Activated T-cell treated with anti-CD3 and anti-CD28 coated beads for 24 hours (primary cell): ENCODE results near the gene NR1D2.

Source experiments
- DNase-seq: peaks from one replicate; pipeline ENCODE4 v3.0.0-alpha.2; 2020; ENCODE audit warnings: low read depth

Gene NR1D2

DNA sequence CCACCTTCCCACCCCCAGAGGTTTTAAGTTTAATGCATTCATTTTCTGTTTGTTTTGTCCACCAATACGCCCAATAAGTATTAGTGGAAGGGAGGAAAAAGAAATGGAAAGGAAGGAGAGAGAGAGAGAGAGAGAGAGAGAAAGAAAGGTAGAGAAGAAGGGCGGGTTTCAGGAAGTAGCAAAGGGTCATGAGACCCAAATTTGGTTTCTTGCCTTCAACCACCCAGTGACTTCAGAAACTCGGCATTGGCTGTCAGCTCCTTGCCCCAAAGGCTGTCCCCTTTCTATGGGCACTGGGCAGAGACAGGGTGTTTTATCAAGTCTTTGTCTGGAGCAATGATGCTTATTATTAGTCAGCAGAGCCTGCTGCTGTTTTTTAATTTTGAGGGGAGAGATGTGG is 13.5 kb upstream of the NR1D2 start:
- no peak for DNase-seq

- no peak for DNase-seq
Measured at GRCh38 chr3:23932571-23932970, 12.5 kb upstream of the NR1D2 start.

GRCh38 chr3:23934253-23934652 is 10.8 kb upstream of the NR1D2 start:
- no peak for DNase-seq

- no peak for DNase-seq
Measured at GRCh38 chr3:23937296-23937695, 7.8 kb upstream of the NR1D2 start.

DNA sequence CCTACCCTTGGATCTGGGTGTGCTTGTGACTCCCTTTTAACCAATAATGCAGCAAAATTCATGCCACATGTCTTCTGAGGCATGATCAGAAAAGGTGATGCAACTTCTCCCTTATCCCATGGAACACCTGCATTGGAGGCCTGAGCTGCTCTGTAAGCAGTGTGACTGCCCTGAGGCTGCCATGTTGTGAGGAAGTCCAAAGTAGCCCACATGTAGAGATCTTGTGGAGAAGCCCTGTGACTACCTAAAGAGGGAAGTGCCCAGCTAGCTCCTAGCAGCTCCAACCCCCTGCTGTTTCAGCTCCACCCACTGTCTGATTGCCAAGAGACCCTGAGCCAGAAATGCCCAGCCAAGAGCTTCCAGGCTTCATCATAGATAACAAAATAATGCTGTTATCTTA is 6.4 kb upstream of the NR1D2 start:
- no peak for DNase-seq

DNA sequence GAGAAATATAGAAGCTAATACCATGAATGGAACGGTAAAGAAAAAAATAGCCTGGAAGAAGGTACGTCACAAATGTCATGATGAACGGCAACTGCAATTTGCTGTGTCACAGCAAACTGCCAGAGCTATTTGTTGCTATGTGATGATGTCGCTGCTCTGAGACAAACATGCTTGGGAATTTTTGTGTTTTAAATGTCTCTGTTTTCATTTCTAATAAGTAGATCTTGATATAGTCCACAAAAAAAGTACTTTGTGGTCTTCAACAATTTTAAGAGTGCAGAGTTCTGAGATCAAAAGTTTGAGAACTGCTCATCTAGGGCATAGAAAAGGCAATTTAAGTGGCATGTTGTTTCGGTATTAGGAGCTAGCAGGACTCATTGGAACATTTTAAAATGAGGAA is 4.3 kb upstream of the NR1D2 start:
- no peak for DNase-seq

GRCh38 chr3:23941440-23941839 is 3.6 kb upstream of the NR1D2 start:
- no peak for DNase-seq

DNA sequence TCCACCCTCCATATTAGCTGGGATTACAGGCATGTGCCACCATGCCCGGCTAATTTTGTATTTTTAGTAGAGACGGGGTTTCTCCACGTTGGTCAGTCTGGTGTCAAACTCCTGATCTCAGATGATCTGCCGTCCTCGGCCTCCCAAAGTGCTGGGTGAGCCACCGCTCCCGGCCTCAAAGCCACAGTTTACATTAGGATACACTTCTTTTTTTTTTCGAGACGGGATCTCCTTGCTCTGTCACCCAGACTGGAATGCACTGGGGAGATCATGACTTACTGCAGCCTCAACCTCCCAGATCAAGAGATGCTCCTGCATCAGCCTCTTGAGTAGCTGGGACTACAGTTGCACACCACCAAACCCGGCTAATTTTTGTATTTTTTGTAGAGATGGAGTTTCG is 2.5 kb upstream of the NR1D2 start:
- no peak for DNase-seq

DNA sequence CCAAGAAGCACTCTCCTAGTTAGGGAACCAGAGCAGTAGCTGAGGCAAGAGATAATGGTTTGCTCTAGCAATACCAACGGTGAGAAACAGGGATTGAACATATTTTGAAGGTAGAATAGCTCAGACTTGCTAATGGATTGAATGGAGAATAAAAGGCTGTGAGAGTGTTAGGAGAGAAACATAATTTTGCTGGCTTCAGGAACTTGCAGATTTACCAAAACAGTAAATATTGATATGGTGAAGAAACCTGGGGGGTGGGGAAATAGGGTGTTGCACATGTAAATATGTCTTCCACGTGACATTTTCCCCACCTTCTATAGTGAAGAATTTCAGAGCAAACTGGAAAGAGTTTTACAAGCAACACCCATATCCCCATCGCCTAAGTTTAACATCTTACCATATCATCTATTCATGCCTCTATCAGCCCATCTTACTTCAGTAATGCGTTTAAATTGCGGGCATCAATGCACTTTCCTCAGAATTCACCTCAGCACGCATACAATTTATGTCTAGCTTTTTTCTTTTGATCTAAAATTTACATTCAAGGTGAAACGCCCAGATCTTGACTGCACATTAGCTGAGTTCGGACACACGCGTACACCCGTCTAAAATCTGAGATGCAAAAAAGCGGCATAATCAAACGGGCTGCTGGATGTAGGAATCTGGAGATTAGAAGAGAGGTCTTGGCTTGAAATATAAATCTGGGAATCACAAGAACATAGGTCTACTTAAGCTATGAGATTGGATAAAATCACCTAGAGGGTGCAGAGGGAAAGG is 891 bp upstream of the NR1D2 start:
- no peak for DNase-seq

GRCh38 chr3:23945663-23945912 is 502 bp downstream of the NR1D2 start:
- DNase-seq = no peak

- DNase-seq = peak; percentile 98
Measured at GRCh38 chr3:23945913-23946687, 1.0 kb downstream of the NR1D2 start.

DNA sequence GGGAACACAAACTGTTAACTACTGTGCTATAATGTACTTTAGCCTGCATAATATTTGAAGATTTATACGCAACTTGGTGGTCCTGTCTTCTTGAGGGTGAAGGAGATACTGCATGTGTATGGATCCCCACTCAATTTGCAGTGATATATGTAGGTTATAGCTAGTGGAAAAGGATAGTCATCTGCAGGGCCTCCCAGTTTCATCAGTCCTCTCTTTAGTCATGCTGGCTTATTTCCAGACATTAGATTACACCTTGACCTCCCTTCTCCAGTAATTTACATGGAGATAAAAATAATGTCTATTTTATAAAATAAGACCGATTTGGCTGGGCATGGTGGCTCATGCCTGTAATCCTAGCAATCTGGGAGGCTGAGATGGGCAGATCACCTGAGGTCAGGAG is 3.7 kb downstream of the NR1D2 start:
- DNase-seq = no peak

DNA sequence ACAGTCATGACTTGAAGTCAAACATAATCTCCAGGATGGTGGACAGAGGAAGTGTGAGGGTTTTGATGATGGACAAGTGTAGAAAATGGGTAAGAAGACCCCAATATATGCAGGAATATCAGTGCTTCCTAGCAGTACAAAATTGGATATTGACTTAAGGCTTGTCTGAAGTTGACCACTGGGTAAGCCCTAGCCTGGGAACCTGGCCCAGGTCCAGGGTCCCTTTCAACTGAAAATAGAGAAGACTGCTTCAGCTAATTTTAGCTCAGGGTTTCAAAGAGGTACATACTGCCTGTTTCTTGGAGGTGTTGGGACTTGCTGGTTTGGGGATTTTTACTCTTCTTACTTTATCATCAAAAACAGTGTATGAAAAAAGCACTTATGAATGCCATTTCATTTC is 4.7 kb downstream of the NR1D2 start:
- no peak for DNase-seq

DNA sequence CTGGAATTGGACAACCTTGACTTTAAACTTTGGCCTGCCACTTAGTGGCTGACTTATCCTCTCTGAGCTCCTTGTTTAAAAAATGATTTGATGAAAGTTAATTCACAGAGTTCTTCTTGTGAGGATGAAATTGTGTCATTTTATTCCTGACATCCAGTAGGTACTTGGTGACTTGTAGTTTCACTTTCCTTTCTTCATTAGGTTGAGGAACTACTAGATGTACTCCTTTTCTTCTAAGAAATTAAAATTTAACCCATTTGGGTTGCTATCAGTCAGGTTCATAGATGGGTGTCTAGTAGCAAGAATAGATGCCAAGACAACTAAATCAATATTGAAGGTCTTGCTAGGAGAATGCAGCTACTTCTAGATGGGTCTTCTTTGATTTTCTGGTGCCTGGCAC is 5.2 kb downstream of the NR1D2 start:
- no peak for DNase-seq

- no peak for DNase-seq
Measured at GRCh38 chr3:23952646-23953045, 7.6 kb downstream of the NR1D2 start.

DNA sequence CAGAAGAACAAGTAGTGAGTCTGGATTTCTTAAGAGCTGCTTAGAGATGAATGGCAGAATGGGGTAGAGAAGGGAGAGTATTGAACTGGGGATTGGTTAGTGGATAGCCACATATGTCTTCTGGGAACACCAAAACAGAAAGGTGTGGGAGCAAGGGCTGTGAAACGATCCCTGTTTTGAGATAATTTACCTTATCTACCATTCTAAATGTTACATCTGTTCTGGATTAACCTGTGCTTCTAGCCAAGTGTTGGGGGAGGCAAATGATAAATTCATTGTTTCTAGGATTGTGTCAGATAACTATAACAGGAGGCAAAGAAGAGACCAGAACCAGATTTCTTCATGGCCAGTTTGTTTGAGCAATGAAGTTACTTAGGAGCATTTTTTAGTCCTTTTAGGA is 8.4 kb downstream of the NR1D2 start:
- DNase-seq = no peak

DNA sequence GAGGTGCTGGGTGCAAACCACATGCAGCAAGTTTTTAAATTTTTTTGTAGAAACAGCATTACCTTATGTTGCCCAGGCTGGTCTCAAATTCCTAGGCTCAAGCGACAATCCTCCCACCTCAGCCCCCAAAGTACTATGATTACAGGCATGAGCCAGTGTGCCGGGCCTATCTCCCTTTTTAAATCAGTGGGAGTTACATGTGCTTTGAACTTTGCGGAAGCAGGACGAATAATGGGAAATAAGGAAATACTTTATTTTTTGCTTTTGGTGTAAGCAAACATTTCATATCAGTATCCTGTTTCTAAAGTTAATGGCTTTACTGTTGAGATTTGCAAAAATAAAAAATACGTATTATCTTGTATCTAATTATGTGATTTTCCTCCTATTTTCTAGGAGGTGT is 9.1 kb downstream of the NR1D2 start:
- no peak for DNase-seq

DNA sequence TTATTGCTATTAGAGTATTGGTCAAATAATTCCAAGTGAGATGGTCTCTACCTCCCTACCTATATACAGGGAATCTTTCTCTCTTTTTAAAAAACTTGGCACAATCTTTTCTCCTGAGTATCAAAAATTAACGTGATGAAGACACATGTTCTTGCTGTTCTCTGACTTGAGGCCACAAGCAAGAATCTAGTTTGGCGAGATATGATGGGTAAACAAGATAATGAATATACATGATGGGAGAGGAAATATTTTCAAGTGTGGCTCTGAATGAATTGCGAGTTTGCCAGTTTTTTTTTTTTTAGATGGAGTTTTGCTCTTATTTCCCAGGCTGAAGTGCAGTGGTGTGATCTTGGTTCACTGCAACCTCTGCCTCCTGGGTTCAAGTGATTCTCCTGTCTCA is 11.6 kb downstream of the NR1D2 start:
- DNase-seq = no peak

DNA sequence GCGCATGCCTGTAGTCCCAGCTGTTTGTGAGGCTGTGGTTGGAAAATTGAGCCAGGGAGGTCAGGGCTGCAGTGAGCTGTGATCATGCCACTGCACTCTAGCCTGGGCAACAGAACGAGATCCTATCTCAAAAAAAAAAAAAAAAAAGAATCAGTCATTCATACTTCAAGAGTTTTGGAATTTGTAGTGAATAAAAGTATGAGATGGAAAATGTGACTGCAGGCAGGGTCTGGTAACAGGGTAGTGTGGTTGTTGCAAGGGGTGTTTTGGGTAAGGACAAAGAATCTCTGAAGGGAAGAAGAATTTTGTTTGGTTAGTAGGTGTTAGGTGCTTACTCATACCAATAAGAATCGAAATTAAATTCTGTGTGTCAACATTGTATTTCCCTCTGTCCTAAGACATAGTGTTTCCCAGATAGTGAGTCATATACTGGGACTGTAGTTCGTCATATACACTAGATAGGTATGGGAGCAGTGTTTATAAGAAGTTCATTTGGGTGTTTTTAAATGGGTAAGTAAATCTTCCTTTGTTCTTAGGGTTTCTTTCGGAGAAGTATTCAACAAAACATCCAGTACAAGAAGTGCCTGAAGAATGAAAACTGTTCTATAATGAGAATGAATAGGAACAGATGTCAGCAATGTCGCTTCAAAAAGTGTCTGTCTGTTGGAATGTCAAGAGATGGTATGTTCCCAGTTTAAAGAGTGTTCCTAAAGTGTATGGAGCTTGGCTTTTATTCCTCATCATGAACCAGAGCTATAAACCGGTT is 14.2 kb downstream of the NR1D2 start:
- DNase-seq = no peak

DNA sequence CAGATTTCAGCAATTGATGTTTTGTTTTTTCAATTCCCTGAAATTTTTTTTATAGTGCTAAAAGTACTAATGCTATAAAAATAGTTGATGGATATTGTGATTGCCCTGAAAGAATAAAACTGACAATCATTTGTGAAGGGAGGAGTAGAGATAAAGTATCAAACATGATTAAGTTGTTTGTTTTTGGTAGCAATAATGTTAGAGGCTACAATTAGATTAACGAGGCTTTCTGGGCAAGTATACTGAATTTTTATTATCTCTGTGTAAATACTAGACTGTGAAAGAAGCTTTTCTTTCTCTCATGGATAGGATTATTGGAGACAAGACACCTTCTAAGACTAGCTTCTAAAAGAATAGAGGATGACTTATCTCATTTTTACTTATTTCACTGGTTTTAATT is 15.6 kb downstream of the NR1D2 start:
- DNase-seq = no peak

GRCh38 chr3:23961066-23961465 is 16.0 kb downstream of the NR1D2 start:
- no peak for DNase-seq

- DNase-seq = no peak
Measured at GRCh38 chr3:23961913-23962312, 16.8 kb downstream of the NR1D2 start.

DNA sequence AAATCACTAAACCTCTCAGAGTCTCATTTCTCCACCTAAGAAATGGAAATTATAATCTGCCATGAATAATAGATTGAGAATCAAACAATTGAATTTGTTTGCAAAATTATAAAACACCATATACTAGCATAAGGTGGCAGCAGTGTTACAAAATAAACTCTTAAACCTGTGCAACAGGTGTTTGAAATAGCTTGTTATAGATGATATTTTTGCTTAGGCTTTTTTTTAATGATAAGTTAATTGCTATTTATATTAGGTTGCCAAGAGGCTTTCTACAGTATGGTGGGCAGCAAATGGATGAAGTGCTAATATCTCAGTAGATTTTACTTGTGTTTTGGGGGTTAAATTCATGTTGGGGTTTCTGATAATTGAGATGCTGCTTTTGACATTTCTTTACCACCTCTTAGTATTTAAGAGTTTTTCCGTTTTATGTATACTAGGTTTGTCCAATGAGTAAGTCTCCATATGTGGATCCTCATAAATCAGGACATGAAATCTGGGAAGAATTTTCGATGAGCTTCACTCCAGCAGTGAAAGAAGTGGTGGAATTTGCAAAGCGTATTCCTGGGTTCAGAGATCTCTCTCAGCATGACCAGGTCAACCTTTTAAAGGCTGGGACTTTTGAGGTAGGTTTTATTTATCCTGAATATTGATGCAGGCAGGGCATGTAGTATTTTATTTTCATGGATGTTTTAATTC is 19.6 kb downstream of the NR1D2 start:
- no peak for DNase-seq
